ENCODE data around the gene PUSL1.

- TF ChIP-seq CTCF (IDR thresholded peaks at IDR 0.05; ENCODE audit: extremely low read depth in 1 of 2, insufficient read depth in 1 of 2, low read depth in 1 of 2, low read length in 2 of 2), result no peak
- TF ChIP-seq POLR2A (IDR thresholded peaks at IDR 0.05; ENCODE audit: low read depth, low read length), result no peak
- TF ChIP-seq POLR2AphosphoS5 (IDR thresholded peaks at IDR 0.05; ENCODE audit: insufficient read depth, low read depth, low read length), result no peak
- TF ChIP-seq EZH2 (IDR thresholded peaks at IDR 0.05; ENCODE audit: borderline replicate concordance, low read depth, low read length, severe bottlenecking), result no peak
- TF ChIP-seq GATA2 (IDR thresholded peaks at IDR 0.05; ENCODE audit: insufficient read depth, insufficient read length, low read depth, low read length), result no peak
- TF ChIP-seq MAX (IDR thresholded peaks at IDR 0.05; ENCODE audit: insufficient read depth, insufficient read length), result no peak
- no peak for TF ChIP-seq JUN (IDR thresholded peaks at IDR 0.05; ENCODE audit: borderline replicate concordance, insufficient read depth, insufficient read length, low read depth)
- no peak for TF ChIP-seq MYC (IDR thresholded peaks at IDR 0.05; ENCODE audit: low read depth, low read length)
These were observed 1.1 kb downstream of the PUSL1 start for GRCh38 chr1:1309251-1310108.
